ENCODE measurements around the gene CCHCR1.

Gene CCHCR1

DNA sequence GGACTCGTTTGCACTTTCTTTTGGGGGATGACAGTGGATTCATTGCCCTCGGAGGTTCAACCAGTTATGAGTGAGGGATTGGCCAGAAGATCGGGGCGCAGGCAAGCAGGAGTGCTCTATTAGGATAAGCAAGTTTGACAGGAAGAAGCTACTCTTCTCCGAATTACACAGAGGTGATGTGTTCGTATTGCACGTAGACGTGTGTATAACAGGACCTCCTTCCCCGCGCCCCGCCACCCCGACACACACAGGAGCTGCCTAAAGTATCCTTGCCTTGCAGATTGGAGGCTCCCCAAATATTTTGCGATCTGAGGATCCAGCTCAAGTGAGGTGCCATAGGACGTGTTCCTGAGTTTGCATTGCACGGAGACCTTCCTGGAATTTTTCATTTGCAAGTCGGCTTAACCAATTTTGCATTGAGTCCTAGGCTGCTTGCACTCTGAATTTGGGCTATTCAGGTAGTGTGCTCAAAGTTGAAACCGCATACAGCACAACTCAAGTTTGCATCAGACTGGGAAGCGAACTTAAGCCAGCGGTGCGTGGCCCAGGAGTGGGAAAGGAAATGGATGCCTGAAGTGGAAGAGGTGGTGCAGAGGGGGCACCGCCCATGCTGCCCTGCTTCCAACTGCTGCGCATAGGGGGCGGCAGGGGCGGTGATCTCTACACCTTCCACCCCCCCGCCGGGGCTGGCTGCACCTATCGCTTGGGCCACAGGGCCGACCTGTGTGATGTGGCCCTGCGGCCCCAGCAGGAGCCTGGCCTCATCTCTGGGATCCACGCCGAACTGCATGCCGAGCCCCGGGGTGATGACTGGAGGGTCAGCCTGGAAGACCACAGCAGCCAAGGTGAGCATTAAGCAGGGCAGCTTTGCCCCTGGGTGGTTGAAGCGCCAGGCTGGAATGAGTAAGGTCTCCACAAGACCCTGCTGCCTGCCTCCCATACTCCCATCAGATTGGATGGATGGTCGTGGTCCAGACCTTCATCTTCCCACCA, 1.6 kb upstream of the CCHCR1 start:
- DNase-seq, result no peak

DNA sequence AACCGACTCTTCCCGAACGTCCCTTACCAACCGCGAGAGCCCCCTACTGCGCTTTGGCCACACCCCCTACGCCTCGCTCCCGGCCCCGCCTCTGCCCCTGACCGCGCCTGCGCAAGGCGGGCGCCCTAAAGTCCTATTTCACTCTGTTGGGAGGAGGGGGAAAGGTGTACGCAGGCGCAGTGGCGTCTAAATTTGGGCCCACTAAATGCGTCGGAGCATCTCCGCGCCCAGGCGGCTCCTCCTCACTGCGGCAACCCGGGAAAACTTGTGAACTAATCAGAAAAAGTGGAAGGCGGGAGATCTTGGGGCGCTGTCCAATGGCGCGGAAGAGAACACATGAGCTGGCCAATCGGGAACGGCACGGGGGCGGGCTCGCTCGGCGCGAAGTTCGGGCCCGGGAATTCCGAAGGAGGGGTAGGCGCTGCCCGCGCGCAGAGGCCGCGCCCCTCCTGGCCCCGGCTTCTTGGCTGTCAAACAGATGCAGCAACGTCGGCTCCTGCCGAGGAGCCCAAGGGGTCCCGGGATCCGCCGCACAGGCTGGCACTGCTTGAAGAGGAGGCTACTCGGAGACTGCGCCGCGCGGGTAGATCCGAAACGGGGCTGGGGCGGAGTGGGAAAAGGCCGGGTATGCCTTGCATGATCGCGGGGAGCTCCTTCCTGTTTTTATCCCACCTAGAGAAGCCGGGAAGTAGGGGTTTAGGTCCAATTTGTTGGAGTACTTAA, 699 bp upstream of the CCHCR1 start, which contains the start of gene TCF19:
TCF19 (plus strand) TSS at position 450 of the 723 bp plus-strand sequence. CDS start 881 bp downstream, outside the sequence.
- DNase-seq, result peak; percentile 100

DNA sequence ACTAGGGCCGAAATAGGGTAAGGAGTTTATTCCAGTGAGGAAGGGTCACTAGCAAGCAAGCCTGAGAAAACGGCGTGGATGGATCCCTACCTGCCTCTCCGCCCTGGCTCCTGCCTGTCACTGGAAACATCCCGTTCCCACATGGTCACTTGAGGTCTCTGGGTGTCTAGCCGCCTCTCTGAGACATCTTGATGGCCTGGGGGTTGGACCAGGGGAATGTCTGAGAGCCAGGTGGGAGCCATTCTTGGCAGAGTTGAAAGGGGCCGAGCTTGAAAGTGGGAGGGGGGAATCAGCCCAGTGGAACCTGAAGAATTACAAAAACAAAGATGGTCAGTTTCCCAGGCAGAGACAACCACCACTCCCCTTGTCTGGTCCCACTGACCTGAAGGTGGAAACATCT, 961 bp downstream of the CCHCR1 start:
- no peak for DNase-seq

DNA sequence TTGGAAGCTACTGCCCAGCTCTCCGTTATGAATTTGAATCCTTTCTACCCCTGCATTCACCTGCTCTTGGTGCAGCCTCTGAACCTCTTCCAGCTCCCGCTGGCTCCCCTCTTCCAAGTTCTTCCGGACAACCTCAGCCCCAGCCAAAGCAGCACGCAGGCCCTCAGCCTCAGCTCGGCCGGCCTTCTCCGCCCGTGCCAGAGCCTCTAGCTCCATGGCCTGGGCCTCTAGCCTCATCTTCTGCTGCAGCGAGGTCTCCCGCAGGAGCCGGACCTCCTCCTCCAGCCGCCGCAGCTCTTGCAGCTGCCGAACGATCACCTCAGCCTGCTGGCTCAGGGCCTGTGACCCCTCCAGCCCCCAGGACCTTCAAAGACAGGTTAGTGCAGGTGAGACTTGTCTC, 3.2 kb downstream of the CCHCR1 start:
- no peak for DNase-seq

DNA sequence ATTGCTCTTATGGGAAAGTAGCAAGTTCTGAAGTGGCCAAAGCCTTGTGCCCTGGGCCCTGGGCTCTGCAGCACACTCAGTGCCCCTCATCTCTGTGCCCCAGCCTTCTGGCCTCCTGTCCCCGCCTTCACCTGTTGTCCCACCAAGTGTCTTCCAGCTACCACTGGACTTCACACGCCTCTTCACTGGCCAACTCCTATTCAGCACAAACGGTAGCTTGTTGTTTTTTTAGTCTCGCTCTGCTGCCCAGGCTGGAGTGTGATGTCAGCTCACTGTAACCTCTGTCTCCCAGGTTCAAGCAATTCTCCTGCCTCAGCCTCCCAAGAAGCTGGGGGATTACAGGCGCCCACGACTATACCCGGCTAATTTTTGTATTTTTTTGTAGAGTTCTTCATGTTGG, 4.8 kb downstream of the CCHCR1 start:
- DNase-seq, result no peak

DNA sequence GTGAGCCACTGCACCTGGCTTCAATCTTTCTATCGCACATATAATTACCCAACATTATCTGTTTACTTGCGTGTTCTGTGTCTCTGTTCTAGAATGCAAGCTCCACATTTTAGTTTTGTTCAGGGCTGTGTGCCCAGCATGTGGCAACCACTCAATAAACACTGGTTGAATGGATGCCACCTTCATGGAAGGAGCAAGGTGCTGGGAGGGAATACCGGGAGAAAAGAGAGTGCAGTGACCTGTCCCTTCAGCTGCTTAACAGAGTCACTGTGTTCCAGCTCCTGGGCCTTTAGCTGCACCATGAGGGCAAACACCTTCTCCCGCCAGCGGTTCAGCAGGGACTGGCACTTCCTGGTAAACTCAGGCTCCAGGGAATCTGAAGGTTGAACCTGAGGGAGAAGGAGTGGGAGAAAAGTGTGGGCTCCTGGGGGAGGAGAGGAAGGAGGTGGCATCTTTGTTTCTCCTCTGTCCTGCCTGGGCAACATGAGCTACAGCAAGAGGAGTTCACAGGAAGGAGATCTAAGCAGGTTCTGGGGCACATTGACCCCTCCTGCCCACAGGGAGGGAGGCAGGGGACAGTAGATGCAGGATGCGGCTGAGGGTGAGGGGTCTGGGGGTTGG, 7.7 kb downstream of the CCHCR1 start:
- DNase-seq, result no peak

DNA sequence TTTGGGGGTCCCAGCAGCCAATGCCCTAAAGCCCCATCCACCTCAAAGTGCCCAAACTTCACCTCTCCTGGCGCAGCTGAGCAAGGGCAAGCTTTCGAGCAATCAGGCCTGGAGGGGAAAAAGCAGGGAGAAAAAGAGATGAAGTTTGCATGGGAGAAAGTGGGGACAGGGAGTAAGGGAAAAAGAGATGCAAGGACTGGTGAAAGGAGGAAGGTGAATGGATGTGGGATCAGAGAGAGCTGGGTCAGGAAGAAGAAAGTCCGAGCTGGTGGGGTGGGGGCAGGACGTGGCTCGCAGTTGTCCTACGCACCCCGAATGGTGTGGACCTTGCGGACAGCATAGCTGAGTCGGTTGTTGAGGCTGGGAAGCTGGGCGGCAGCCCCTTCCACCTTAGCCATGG, 12.2 kb downstream of the CCHCR1 start:
- DNase-seq, result no peak

DNA sequence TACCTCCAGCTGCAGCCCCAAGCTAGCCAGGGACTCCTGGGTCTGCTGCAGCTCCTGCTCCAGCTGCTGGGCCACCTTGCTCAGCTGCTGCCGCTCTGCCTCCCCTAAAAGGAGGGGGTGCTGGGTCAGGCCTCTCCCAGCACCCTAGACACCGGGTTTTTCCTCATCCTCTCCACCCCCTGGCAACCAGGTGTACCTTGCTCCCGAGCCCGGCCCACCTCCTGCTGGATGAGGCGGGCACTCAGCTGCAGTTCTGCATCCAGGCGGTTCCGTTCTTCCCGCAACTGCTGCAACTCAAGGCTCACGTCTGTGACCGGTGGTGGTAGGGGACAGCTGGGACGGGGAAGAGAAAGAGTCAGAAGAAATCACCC, 12.6 kb downstream of the CCHCR1 start:
- DNase-seq, result no peak

DNA sequence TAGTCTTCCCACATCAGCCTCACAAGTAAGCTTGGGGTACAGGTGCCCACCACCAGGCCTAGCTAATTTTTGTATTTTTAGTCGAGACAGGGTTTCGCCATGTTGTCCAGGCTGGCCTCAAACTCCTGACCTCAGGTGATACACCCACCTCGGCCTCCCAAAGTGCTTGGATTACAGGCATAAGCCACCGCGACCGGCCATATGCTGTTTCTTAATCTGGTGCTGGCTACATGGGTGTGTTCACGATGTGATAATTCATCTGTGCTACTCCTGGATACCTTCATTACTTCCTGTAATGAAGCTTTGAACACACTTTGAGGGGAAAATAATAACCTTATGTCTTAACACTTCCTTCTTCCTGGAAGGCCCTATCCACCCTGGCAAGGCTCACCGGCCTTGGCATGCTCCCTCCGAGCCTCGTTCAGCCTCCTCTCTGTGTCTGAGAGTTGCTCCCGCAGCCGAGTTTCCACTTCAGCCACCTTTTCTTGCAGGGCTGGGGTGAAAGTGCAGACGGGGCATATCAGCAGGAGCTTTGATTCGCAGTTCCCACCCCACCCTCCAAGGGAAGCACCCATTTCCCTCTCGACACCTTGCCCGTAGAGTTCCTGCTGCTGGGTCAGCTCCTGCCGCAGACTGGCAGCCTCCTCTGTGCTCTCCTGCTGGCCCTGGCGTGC, 13.2 kb downstream of the CCHCR1 start:
- DNase-seq, result no peak

DNA sequence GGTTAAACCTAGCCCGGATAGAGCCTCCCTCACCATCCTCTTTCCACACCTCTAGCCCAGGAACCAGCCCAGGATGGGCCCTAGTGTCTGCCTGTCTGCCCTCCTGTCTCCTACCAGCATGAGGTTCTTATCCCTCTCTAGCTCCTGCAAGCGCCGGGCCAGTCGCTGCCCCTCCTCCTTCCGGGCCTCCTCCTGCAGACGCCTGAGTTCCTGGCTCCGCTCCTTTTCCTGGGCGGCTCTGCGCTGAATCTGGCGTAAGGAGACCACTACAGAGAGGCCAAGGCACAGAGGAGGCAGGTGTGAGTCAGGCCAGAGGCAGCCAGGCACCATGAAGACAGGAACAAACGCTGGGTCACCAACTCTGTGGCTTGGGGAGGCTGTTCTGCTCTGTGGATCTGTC, 14.5 kb downstream of the CCHCR1 start:
- peak; percentile 57 for DNase-seq

DNA sequence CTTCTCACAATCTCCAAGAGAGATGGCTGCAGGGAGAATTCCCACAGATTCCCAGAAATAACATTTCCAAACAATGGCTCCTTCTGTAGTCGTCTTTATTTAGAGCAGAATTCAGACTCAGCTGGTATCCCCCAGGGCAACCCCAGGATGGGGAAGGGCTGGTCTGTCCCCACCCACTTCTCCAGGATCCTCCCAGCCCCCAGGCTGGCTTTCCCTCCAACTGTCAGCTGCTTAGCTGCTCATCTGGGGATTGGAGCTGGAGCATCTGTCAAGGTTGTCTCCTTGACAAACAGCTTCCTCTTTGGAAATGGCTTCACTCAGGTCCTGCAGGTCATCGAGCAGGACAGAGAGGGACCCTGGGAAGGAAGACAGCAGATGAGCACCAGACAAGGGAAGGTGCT, 15.2 kb downstream of the CCHCR1 start:
- no peak for DNase-seq

DNA sequence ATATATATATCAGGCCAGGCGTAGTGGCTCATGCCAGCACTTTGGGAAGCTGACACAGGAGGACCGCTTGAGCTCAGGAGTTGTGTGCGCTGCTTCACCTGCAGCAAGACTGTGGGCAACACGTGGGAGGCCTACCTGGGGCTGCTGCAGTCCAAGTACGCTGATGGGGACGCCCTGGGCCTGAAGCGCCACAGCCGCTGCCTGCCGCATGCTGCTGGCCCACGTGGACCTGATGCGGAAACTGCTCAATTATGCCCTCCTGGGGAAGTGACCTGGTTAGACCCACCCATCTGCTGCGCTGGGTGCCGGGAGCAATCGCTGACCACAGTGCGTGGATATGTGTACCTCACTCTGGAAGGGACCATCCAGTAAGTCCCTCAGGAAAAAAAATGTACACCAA, 17.0 kb downstream of the CCHCR1 start:
- DNase-seq, result no peak

DNA sequence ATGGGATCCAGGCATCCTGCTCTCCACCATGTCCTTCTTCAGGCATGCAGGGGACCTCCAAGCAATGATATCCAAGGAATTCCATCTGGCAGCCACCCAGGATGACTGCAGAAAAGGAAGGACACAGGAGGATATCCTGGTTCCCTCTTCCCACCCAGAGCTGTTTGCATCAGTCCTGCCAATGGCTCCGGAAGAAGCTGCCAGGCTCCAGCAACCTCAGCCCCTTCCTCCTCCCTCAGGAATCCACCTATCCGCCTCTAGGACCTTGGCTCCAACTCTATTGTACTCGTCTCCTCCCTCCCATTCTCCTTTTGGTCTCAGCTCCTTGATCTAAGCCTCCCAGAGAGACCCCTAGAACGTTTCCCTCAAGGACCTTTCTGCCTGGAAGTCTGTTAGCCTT, 18.0 kb downstream of the CCHCR1 start:
- DNase-seq, result no peak

DNA sequence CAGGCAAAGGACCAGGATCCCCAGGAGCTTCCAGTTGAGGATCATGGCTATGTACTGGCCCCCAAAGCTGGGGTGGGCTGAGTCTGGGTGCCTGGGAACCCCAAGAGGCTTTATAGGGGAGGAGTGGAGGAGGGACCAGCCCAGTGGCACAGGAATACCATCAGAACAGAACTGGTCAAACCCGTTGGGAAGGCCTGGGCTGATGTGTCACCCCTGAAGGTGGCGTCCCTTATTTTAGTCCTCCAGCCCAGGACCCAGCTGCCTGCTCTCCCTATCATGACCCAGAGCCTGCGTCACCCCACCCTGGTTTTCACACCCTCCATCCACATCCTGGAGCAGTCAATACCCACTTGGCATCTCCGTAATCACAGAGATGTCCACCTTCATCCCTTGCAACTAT, 18.6 kb downstream of the CCHCR1 start, which contains the start of gene PSORS1C2:
PSORS1C2 (minus strand) TSS at position 85 of the 400 bp plus-strand sequence; CDS start at position 45, 40 bp downstream.
- no peak for DNase-seq

DNA sequence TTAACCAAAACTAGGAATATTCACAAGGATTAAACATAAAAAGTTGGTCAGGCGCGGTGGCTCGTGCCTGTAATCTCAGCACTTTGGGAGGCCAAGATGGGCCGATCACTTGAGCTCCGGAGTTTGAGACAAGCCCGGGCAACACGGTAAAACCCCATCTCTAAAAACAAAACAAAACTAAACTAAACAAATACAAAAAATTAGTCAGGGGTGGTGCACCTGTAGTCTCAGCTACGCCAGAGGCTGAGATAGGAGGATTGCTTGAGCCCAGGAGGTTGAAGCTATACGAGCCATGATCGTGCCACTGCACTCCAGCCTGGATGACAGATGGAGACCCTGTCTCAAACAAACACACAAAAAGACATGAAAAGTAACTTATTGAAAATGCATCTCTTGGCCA, 21.9 kb downstream of the CCHCR1 start:
- DNase-seq, result no peak

DNA sequence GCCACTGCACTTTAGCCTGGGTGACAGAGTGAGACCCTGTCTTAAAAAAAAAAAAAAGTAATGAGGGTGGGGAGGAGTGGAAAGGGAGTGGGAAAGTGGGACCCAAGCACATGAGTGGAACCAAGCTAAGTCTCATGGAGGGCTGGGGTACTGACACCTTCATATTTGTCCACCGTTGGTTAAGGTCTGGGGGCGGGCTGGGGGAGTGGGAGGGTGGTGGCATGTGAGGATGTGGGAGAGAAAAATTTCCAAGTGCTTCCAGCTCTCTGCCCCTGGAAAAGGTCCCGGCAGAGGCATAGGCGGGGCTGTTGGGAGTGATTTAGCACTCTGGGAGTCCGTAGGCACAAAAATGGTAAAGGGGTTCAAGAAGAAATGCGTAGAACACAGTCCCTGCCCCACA, 24.8 kb downstream of the CCHCR1 start:
- DNase-seq, result no peak

DNA sequence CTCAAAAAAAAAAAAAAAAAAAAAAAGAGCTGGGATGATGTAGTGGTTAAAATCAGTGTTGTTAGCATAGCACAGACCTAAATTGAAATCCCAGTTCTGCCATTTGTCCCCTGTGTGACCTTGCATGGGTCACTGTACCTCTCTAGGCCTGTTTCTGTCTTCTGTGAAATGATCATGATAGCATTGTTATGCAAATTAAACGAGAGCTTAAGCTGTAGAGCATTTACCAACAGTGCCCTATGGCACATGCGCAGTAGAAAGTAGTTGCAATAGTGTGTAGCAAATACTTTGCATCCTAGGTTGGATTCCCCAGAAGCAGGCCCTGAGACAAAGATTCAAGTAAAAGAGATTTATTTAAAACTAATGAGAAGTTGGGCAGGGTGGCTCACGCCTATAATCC, 26.0 kb downstream of the CCHCR1 start:
- DNase-seq, result no peak

DNA sequence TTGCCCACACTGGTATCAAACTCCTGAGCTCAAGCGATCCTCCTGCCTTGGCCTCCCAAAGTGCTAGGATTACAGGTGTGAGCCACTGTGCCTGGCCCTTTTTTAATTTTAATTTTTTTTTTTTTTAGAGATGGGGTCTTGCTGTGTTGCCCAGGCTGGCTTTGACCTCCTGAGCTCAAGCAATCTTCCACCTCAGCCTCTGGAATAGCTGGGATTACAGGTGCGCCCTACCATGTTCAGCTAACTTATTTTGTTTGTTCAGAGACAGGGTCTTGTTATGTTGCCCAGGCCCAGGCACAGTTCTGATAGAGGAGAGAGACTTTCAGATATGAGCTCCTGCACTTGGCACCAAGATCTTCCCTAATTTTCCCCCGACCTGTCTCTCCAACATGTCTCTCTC, 26.9 kb downstream of the CCHCR1 start:
- no peak for DNase-seq

DNA sequence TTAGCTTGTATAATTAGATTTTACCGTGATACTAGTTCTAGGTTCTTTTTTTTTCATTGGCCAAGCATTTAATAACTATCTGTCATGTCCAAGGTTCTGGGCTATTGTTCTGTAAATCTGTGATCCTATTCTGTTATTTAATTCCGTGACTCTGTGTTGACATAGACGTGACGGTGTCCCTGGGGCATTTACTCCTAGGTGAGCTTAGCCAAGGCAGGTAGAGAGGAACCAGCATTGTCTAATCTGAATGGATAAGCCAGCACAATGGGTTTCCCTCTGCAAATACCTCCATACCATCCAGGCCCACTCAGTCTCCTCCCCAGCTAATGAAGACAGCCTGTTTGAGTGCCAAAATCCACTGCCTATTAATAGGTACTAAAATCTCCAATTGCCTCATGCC, 28.5 kb downstream of the CCHCR1 start:
- no peak for DNase-seq

DNA sequence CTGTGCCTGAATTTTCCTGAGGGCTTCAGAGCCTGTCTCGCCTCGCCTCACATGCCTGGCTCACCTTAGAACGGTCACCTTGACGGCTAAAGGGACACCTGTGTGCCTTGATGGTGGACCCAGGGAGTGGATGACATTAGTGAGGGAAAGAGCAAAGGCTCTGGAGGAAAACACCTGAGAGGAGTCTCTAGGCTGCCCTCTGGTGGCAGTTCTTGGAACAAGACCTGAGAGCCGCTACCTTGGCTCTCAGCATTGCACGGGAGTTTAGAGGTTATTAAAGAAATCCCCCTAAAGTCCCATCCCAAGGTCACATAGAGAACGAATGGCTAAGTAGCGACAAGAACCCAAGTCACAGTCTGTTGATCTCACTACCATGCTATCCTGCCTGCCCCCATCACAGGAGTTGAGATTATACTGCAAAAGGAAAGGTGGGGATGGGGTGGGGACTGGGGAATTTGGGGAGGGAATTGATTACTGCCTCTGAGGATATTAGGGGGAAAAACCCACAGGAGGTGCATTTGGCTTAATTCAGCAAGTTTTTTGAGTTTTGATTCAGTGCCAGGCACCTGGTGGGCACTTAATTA, 29.4 kb downstream of the CCHCR1 start:
- DNase-seq, result no peak

DNA sequence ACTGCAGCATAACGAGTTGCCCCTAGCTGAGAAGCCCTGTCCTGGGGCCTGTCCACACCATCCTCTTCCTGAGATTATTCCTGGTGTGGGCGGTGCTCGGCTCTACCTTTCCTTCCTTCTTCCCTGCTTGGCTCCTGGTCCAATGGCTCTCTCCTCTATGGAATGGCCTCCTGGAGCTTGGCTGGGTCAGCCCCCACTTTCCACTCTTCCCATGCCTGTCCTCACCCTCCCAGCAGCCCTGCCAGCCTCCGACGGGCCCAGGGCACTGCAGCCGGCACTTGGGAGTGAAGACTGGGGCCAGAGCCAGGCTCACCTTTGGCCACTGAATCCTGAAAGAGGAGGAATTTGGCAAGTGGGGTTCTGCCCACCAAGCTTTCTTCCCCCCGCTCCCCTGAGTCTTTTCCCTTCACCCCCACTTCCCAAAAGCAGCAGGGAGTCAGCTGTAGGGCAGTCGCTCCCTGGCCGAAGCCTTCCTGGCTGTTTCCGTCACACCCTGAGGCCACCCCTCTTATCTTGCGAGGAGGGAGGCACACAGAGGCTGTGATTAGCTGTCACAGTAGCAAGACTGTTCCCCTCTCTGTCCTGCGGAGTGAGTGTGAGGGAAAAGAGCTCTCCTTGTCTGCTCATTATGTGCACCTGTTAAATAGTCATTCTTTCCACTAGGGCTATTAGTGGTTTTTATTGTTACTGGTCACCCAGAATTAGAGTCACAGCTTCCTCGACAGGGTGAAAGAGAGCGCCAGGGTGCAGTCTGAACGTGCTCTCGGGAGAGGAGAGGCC, 31.0 kb downstream of the CCHCR1 start:
- no peak for DNase-seq

All from femur (tissue), 1 donor.